Measurements from ENCODE around the gene TMC6. TPM values are rescaled to one million over a fixed set of nuclear protein-coding genes. Genes with fewer than 3 reads are reported as not detected.
"Not testable (repeated sequence)": the region's sequence is repeated elsewhere in the genome, so short reads cannot be mapped to it uniquely, and the experiment has no call there.

The TMC6 gene
- total RNA-seq, 4 donors from 2014 or later = 0.27 to 4.9 (median 2.6) TPM

- in situ Hi-C loops (cut with MboI; ENCODE audit: low sequenced_read_pairs in 4 of 4) = no loop called here
- TF ChIP-seq POLR2A (IDR thresholded peaks at IDR 0.05) = no peak
- no peak for TF ChIP-seq CTCF (IDR thresholded peaks at IDR 0.05 in 4 of 5, conservative IDR thresholded peaks at IDR 0.05 in 1 of 5)
- Histone ChIP-seq H3K27me3 (no peaks in the 10 kb centered on the region), H3K4me3 (no peak overlapping the region), H3K4me1 (peaks cover 15 to 28% of the 10 kb centered on the region in 2 donors), H3K9me3 (no peaks in the 10 kb centered on the region), H3K27ac (no peak overlapping the region), H3K36me3 (no peaks in the 10 kb centered on the region)
- DNase-seq (no peak), ATAC-seq (no peak)
- intact Hi-C loops (cut with DNase I; ENCODE audit: low total_unique reads) = no loop called here
Observed at GRCh38 chr17:78142119-78142861, 13.7 kb upstream of the TMC6 start.

GRCh38 chr17:78141437-78142118, 13.0 kb upstream of the TMC6 start:
- Histone ChIP-seq H3K27me3 (no peaks in the 10 kb centered on the region), H3K27ac (no peak overlapping the region), H3K4me3 (no peak overlapping the region), H3K4me1 (peaks cover 15 to 28% of the 10 kb centered on the region in 2 donors), H3K9me3 (no peaks in the 10 kb centered on the region), H3K36me3 (no peaks in the 10 kb centered on the region)
- no peak for ATAC-seq
- in situ Hi-C loops (cut with MboI; ENCODE audit: low sequenced_read_pairs in 4 of 4) (no loop called here), intact Hi-C loops (cut with DNase I; ENCODE audit: low total_unique reads) (no loop called here)
- TF ChIP-seq CTCF (IDR thresholded peaks at IDR 0.05 in 4 of 5, conservative IDR thresholded peaks at IDR 0.05 in 1 of 5) (no peak), POLR2A (IDR thresholded peaks at IDR 0.05) (no peak)
- no peak for DNase-seq

GRCh38 chr17:78140169-78141051, 11.9 kb upstream of the TMC6 start:
- Histone ChIP-seq H3K4me3 (peak overlapping the region in 3 of 4 donors; percentile 19 to 52 (median 25)), H3K9me3 (no peaks in the 10 kb centered on the region), H3K36me3 (no peaks in the 10 kb centered on the region), H3K27me3 (no peaks in the 10 kb centered on the region), H3K27ac (peak overlapping the region in 2 of 4 donors; percentile 18 to 46), H3K4me1 (peaks cover 15 to 27% of the 10 kb centered on the region in 2 donors)
- DNase-seq (peak; percentile 72 to 91), ATAC-seq (peak; percentile 79 to 85)
- intact Hi-C loops (cut with DNase I; ENCODE audit: low total_unique reads) = no loop called here
- TF ChIP-seq POLR2A (IDR thresholded peaks at IDR 0.05) (peak in 1 of 2 donors; percentile 45), CTCF (IDR thresholded peaks at IDR 0.05 in 4 of 5, conservative IDR thresholded peaks at IDR 0.05 in 1 of 5) (no peak)
- in situ Hi-C loops (cut with MboI; ENCODE audit: low sequenced_read_pairs in 4 of 4) = no loop called here

- DNase-seq; H3K36me3 ChIP-seq; H3K4me3 ChIP-seq; intact Hi-C loops (cut with DNase I; ENCODE audit: low total_unique reads); ATAC-seq; H3K27me3 ChIP-seq; H3K9me3 ChIP-seq; in situ Hi-C loops (cut with MboI; ENCODE audit: low sequenced_read_pairs in 4 of 4): not testable (repeated sequence)
- Histone ChIP-seq H3K27ac (peak overlapping the region in 2 of 4 donors; percentile 7 to 18), H3K4me1 (peaks cover 11 to 21% of the 10 kb centered on the region in 2 donors)
Observed at GRCh38 chr17:78139861-78140168, 11.3 kb upstream of the TMC6 start.
